SHP77 treated with DMSO at 0.1 percent for 48 hours (cell line): Measurements from ENCODE around the gene NKX2-4.
"Not testable (repeated sequence)": the region's sequence is repeated elsewhere in the genome, so short reads cannot be mapped to it uniquely, and the experiment has no call there.

Source experiments
- DNase-seq: peaks from one replicate; lab custom pipeline; 2025; lab: John Stamatoyannopoulos, UW

Gene NKX2-4

GRCh38 chr20:21397341-21398108 is at the start of gene NKX2-4:
Gene NKX2-4, minus strand, starts transcription at chr20:21397526. Its CDS starts 127 bp downstream, at chr20:21397399.
- no peak for DNase-seq

- no peak for DNase-seq
These were observed 40.5 kb upstream of the NKX2-4 start for GRCh38 chr20:21437816-21438215.

- DNase-seq = no peak
These were observed 39.9 kb upstream of the NKX2-4 start for GRCh38 chr20:21437248-21437647.

GRCh38 chr20:21436205-21436604 is 38.9 kb upstream of the NKX2-4 start:
- DNase-seq = no peak

GRCh38 chr20:21435576-21435975 is 38.2 kb upstream of the NKX2-4 start:
- DNase-seq = no peak

GRCh38 chr20:21433329-21433890 is 36.1 kb upstream of the NKX2-4 start:
- DNase-seq = no peak

GRCh38 chr20:21432911-21433310 is 35.6 kb upstream of the NKX2-4 start:
- no peak for DNase-seq

GRCh38 chr20:21430020-21430419 is 32.7 kb upstream of the NKX2-4 start:
- DNase-seq = no peak

GRCh38 chr20:21424846-21425245 is 27.5 kb upstream of the NKX2-4 start:
- DNase-seq = no peak

- not testable (repeated sequence) for DNase-seq
These were observed 26.4 kb upstream of the NKX2-4 start for GRCh38 chr20:21423712-21424111.

- DNase-seq = no peak
These were observed 24.4 kb upstream of the NKX2-4 start for GRCh38 chr20:21421601-21422236.

- DNase-seq = not testable (repeated sequence)
These were observed 21.8 kb upstream of the NKX2-4 start for GRCh38 chr20:21419147-21419546.

GRCh38 chr20:21413996-21414395 is 16.7 kb upstream of the NKX2-4 start:
- not testable (repeated sequence) for DNase-seq

- no peak for DNase-seq
These were observed 14.4 kb upstream of the NKX2-4 start for GRCh38 chr20:21411725-21412124.

GRCh38 chr20:21399005-21399475 is 1.7 kb upstream of the NKX2-4 start:
- DNase-seq = no peak

GRCh38 chr20:21398109-21399004 is 1.0 kb upstream of the NKX2-4 start:
- no peak for DNase-seq

- no peak for DNase-seq
These were observed 556 bp downstream of the NKX2-4 start for GRCh38 chr20:21396599-21397340.

- no peak for DNase-seq
These were observed 1.4 kb downstream of the NKX2-4 start for GRCh38 chr20:21395666-21396598.

- DNase-seq = no peak
These were observed 2.2 kb downstream of the NKX2-4 start for GRCh38 chr20:21395051-21395665.

GRCh38 chr20:21394551-21394950 is 2.8 kb downstream of the NKX2-4 start:
- DNase-seq = no peak
